ENCODE data around the gene B3GAT2. TPM values are rescaled to one million over a fixed set of nuclear protein-coding genes. Genes with fewer than 3 reads are reported as not detected.

Gene B3GAT2
- total RNA-seq, 2 donors from 2014 or later = not detected

- no peaks in the 10 kb centered on the region for H3K36me3 ChIP-seq (replicated peaks in 1 of 2; ENCODE audit: insufficient read depth in 1 of 2, low read depth in 2 of 2)
- no peak for DNase-seq
- no peaks in the 10 kb centered on the region for H3K4me1 ChIP-seq
- H3K27me3 ChIP-seq = no peaks in the 10 kb centered on the region
- no peaks in the 10 kb centered on the region for H3K9me3 ChIP-seq
- no peak overlapping the region for H3K4me3 ChIP-seq
- no peak for ATAC-seq
- intact Hi-C loops (cut with DNase I) = no loop called here
- TF ChIP-seq CTCF (IDR thresholded peaks at IDR 0.05) (no peak), POLR2A (IDR thresholded peaks at IDR 0.05) (no peak)
- H3K27ac ChIP-seq = no peak overlapping the region
These were observed 38.6 kb upstream of the B3GAT2 start for GRCh38 chr6:70995411-70995810.

DNA sequence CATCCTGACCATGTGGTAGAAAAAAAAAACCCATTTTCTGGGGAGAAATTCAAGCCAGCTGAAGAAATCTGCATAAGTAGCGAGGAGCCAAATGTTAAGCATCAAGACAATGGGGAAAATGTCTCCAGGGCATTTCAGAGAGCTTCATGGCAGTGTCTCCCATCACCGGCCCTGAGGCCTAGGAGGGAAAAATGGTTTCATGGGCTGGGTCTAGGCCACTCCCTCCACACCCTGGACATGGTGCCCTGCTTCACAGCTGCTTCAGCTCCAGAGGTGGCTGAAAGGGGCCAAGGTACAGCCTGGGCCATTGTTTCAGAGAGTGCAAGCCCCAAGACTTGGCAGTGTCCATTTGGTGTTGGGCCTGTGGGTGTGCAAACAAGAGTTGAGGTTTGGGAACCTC lies 34.4 kb upstream of the B3GAT2 start:
- no peak overlapping the region for H3K4me3 ChIP-seq
- intact Hi-C loops (cut with DNase I) = no loop called here
- no peaks in the 10 kb centered on the region for H3K9me3 ChIP-seq
- no peak for DNase-seq
- no peaks in the 10 kb centered on the region for H3K27me3 ChIP-seq
- TF ChIP-seq CTCF (IDR thresholded peaks at IDR 0.05) (no peak), POLR2A (IDR thresholded peaks at IDR 0.05) (no peak)
- 86 to 100% methylated on average over 2 of the region's 2 CpGs for WGBS, 2 donors
- no peak for ATAC-seq
- H3K36me3 ChIP-seq (replicated peaks in 1 of 2; ENCODE audit: insufficient read depth in 1 of 2, low read depth in 2 of 2) = no peaks in the 10 kb centered on the region
- no peaks in the 10 kb centered on the region for H3K4me1 ChIP-seq
- H3K27ac ChIP-seq = no peak overlapping the region

- H3K27me3 ChIP-seq = no peaks in the 10 kb centered on the region
- no peak overlapping the region for H3K4me3 ChIP-seq
- DNase-seq (no peak), ATAC-seq (no peak)
- H3K4me1 ChIP-seq = no peaks in the 10 kb centered on the region
- H3K9me3 ChIP-seq = no peaks in the 10 kb centered on the region
- intact Hi-C loops (cut with DNase I) = no loop called here
- TF ChIP-seq POLR2A (IDR thresholded peaks at IDR 0.05) (no peak), CTCF (IDR thresholded peaks at IDR 0.05) (no peak)
- no peaks in the 10 kb centered on the region for H3K36me3 ChIP-seq (replicated peaks in 1 of 2; ENCODE audit: insufficient read depth in 1 of 2, low read depth in 2 of 2)
- H3K27ac ChIP-seq = no peak overlapping the region
- WGBS, 2 donors = 50 to 71% methylated on average over 4 of the region's 4 CpGs
These were observed 28.3 kb upstream of the B3GAT2 start for GRCh38 chr6:70985156-70985555.

DNA sequence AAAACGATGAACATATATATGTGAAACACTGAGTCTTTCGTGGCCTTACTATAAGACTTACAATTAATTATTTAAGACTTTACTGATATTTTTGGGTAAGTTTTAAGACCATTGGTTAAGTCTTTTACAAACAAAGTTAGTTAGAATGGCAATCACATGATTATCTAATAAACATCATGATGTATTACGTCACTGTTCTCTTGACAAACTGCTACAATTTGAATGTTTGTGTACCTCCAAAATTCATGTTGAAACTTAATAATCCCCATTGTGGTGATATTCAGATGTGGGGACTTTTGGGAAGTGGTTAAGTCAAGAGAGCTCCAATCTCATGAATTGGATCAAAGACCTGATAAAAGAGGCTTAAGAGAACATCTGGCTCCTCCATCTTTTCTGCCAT lies 25.9 kb upstream of the B3GAT2 start:
- DNase-seq (no peak), ATAC-seq (no peak)
- no peak for TF ChIP-seq POLR2A (IDR thresholded peaks at IDR 0.05)
- no peak for TF ChIP-seq CTCF (IDR thresholded peaks at IDR 0.05)
- WGBS, 2 donors = 65 to 81% methylated on average over 3 of the region's 3 CpGs
- H3K36me3 ChIP-seq (replicated peaks in 1 of 2; ENCODE audit: insufficient read depth in 1 of 2, low read depth in 2 of 2) = no peaks in the 10 kb centered on the region
- H3K4me1 ChIP-seq = no peaks in the 10 kb centered on the region
- no peak overlapping the region for H3K4me3 ChIP-seq
- H3K9me3 ChIP-seq = no peaks in the 10 kb centered on the region
- intact Hi-C loops (cut with DNase I) = no loop called here
- H3K27me3 ChIP-seq = no peaks in the 10 kb centered on the region
- no peak overlapping the region for H3K27ac ChIP-seq

DNA sequence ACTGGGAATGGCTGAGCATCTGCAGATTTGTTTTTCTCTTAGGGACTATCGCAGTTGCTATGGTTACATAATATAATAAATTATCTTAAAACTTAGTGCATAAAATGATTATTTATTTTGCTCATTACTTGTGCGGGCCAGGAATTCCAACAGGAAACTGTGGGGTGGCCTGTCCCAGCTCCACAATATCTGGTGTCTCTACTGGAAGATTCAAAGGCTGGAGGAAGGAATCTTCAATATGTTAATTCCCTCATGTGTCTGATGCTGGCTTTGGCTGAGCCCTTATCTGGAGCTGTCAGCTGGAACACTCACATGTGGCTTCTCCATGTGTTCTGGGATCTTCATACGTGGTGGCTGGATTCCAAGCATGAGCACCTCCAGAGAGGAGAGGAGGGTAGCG lies 23.9 kb upstream of the B3GAT2 start:
- no peak for TF ChIP-seq CTCF (IDR thresholded peaks at IDR 0.05)
- no peak for TF ChIP-seq POLR2A (IDR thresholded peaks at IDR 0.05)
- Histone ChIP-seq H3K36me3 (replicated peaks in 1 of 2; ENCODE audit: insufficient read depth in 1 of 2, low read depth in 2 of 2) (no peaks in the 10 kb centered on the region), H3K27me3 (no peaks in the 10 kb centered on the region), H3K4me1 (no peaks in the 10 kb centered on the region), H3K27ac (no peak overlapping the region), H3K4me3 (no peak overlapping the region), H3K9me3 (no peaks in the 10 kb centered on the region)
- intact Hi-C loops (cut with DNase I) = no loop called here
- WGBS, 2 donors = 66 to 73% methylated on average over 4 of the region's 4 CpGs
- DNase-seq (no peak), ATAC-seq (no peak)
